Activated CD8-positive, alpha-beta memory T cell treated with anti-CD3 and anti-CD28 coated beads for 36 hours (primary cell): Measurements from ENCODE around the gene EXOC4. TPM values are rescaled to one million over a fixed set of nuclear protein-coding genes. Genes with fewer than 3 reads are reported as not detected.

Experiments
- CTCF ChIA-PET: fragments of 350-600 bp; sonication (Branson Sonifier 250); formaldehyde crosslinking; loops from one replicate; lab custom pipeline; 2021; ENCODE audit warnings: antibody characterized with exemption; lab: Charles Lee
- POLR2A ChIA-PET: fragments of 350-600 bp; sonication (Branson Sonifier 250); formaldehyde crosslinking; loops from one replicate; lab custom pipeline; 2021; ENCODE audit warnings: antibody characterized with exemption; lab: Charles Lee
- total RNA-seq, 2 experiments: library from RNA; stranded (reverse); gene quantifications; one replicate each; pipeline ENCODE4 v1.2.3, GENCODE V29; 2021

Gene EXOC4
- total RNA-seq, 2 experiments from 2014 or later: 44.2 to 51.7 TPM

GRCh38 chr7:133354546-133355324 is 101.9 kb downstream of the EXOC4 start:
- ChIA-PET CTCF (no interaction called here), POLR2A (no interaction called here)

- CTCF ChIA-PET: no interaction called here
Observed at GRCh38 chr7:133355325-133355708, 102.4 kb downstream of the EXOC4 start.

GRCh38 chr7:133355822-133356221 is 102.9 kb downstream of the EXOC4 start:
- ChIA-PET POLR2A (no interaction called here), CTCF (no interaction called here)

More at GRCh38 chr7:133355325-133355708, 102.4 kb downstream of the EXOC4 start:
- POLR2A ChIA-PET: no interaction called here

GRCh38 chr7:133358708-133359107 is 105.8 kb downstream of the EXOC4 start:
- ChIA-PET POLR2A (no interaction called here), CTCF (no interaction called here)

- POLR2A ChIA-PET: no interaction called here
- CTCF ChIA-PET: no interaction called here
Observed at GRCh38 chr7:133359449-133359848, 106.6 kb downstream of the EXOC4 start.

GRCh38 chr7:133360201-133360600 is 107.3 kb downstream of the EXOC4 start:
- CTCF ChIA-PET: no interaction called here
- POLR2A ChIA-PET: no interaction called here

- ChIA-PET CTCF (no interaction called here), POLR2A (no interaction called here)
Observed at GRCh38 chr7:133361806-133362205, 108.9 kb downstream of the EXOC4 start.

GRCh38 chr7:133364959-133365690 is 112.2 kb downstream of the EXOC4 start:
- ChIA-PET POLR2A (no interaction called here), CTCF (no interaction called here)

GRCh38 chr7:133365917-133366316 is 113.0 kb downstream of the EXOC4 start:
- CTCF ChIA-PET: no interaction called here
- POLR2A ChIA-PET: no interaction called here

GRCh38 chr7:133367561-133367960 is 114.7 kb downstream of the EXOC4 start:
- POLR2A ChIA-PET: no interaction called here
- CTCF ChIA-PET: no interaction called here

GRCh38 chr7:133369130-133369529 is 116.3 kb downstream of the EXOC4 start:
- POLR2A ChIA-PET: no interaction called here
- CTCF ChIA-PET: interaction anchor here (0.7 kb wide), 1 partner anchor 840 kb away, joined by 4 read pairs; no protein-coding TSS in a partner anchor

GRCh38 chr7:133371616-133372015 is 118.7 kb downstream of the EXOC4 start:
- CTCF ChIA-PET: no interaction called here
- POLR2A ChIA-PET: no interaction called here

GRCh38 chr7:133372337-133372736 is 119.5 kb downstream of the EXOC4 start:
- POLR2A ChIA-PET: no interaction called here
- CTCF ChIA-PET: no interaction called here

GRCh38 chr7:133376514-133376913 is 123.6 kb downstream of the EXOC4 start:
- ChIA-PET POLR2A (no interaction called here), CTCF (no interaction called here)

GRCh38 chr7:133381965-133382364 is 129.1 kb downstream of the EXOC4 start:
- ChIA-PET CTCF (no interaction called here), POLR2A (no interaction called here)

- POLR2A ChIA-PET: no interaction called here
- CTCF ChIA-PET: no interaction called here
Observed at GRCh38 chr7:133382775-133383559, 130.1 kb downstream of the EXOC4 start.

- ChIA-PET CTCF (no interaction called here), POLR2A (no interaction called here)
Observed at GRCh38 chr7:133386205-133386604, 133.3 kb downstream of the EXOC4 start.

- POLR2A ChIA-PET: no interaction called here
Observed at GRCh38 chr7:133389727-133390126, 136.8 kb downstream of the EXOC4 start.

GRCh38 chr7:133391206-133391605 is 138.3 kb downstream of the EXOC4 start:
- ChIA-PET POLR2A (no interaction called here), CTCF (no interaction called here)

More at GRCh38 chr7:133389727-133390126, 136.8 kb downstream of the EXOC4 start:
- CTCF ChIA-PET: interaction anchor here (0.7 kb wide), 1 partner anchor 290 kb away, joined by 3 read pairs; no protein-coding TSS in a partner anchor

GRCh38 chr7:133394369-133394768 is 141.5 kb downstream of the EXOC4 start:
- ChIA-PET POLR2A (no interaction called here), CTCF (no interaction called here)
